HG03558 (cell line): ENCODE measurements around the gene ADAMTS13.

Source experiments
- ATAC-seq: cut with Tn5 transposase; IDR thresholded peaks from one replicate; pipeline ENCODE4 v1.9.1; 2021; ENCODE audit warnings: moderate number of reproducible peaks; ENCODE audit not compliant: unreplicated experiment; ENCODE audit errors: extremely low read depth

Gene ADAMTS13

GRCh38 chr9:133468374-133468773 is 46.2 kb downstream of the ADAMTS13 start:
- ATAC-seq, result no peak

- ATAC-seq, result no peak
Measured at GRCh38 chr9:133468777-133469421, 46.7 kb downstream of the ADAMTS13 start.

GRCh38 chr9:133470427-133470924 is 48.3 kb downstream of the ADAMTS13 start:
- no peak for ATAC-seq

GRCh38 chr9:133470988-133471387 is 48.8 kb downstream of the ADAMTS13 start:
- ATAC-seq, result no peak

GRCh38 chr9:133471551-133472276 is 49.5 kb downstream of the ADAMTS13 start:
- no peak for ATAC-seq

- ATAC-seq, result no peak
Measured at GRCh38 chr9:133472277-133472645, 50.1 kb downstream of the ADAMTS13 start.

GRCh38 chr9:133472753-133473378 is 50.7 kb downstream of the ADAMTS13 start:
- no peak for ATAC-seq

- ATAC-seq, result no peak
Measured at GRCh38 chr9:133473743-133474142, 51.6 kb downstream of the ADAMTS13 start.

GRCh38 chr9:133474215-133474614 is 52.0 kb downstream of the ADAMTS13 start:
- no peak for ATAC-seq

GRCh38 chr9:133474853-133475252 is 52.7 kb downstream of the ADAMTS13 start:
- no peak for ATAC-seq

- no peak for ATAC-seq
Measured at GRCh38 chr9:133475292-133476012, 53.3 kb downstream of the ADAMTS13 start.

- ATAC-seq, result no peak
Measured at GRCh38 chr9:133476036-133476931, 54.1 kb downstream of the ADAMTS13 start.

- ATAC-seq, result no peak
Measured at GRCh38 chr9:133476941-133477340, 54.8 kb downstream of the ADAMTS13 start.

- no peak for ATAC-seq
Measured at GRCh38 chr9:133477461-133477860, 55.3 kb downstream of the ADAMTS13 start.

- ATAC-seq, result peak; percentile 15
Measured at GRCh38 chr9:133477992-133478850, 56.1 kb downstream of the ADAMTS13 start.

GRCh38 chr9:133478851-133479711 is 56.9 kb downstream of the ADAMTS13 start, which contains the start of gene SLC2A6:
SLC2A6 (minus strand) TSS chr9:133479099; CDS start chr9:133479059, 40 bp downstream.
- ATAC-seq, result peak; percentile 72

- ATAC-seq, result no peak
Measured at GRCh38 chr9:133483611-133484010, 61.4 kb downstream of the ADAMTS13 start.
